OCI-LY7 (cell line): Measurements from ENCODE around the gene FAM117A. TPM values are rescaled to one million over a fixed set of nuclear protein-coding genes. Genes with fewer than 3 reads are reported as not detected.

ENCODE experiments used
- BruUV-seq: library from RNA; stranded (reverse); fragments of 400-500 nt; replicated peaks from 2 replicates; lab custom pipeline; 2021; lab: Mats Ljungman, UMichigan
- CTCF ChIA-PET: fragments of 300-600 bp; sonication (Branson Sonifier 250); formaldehyde crosslinking; loops from one replicate; lab custom pipeline; 2022; ENCODE audit warnings: antibody characterized with exemption; ENCODE audit not compliant: unreplicated experiment; lab: Charles Lee
- POLR2A ChIA-PET: fragments of 300-600 bp; sonication (Branson Sonifier 250); formaldehyde crosslinking; loops from one replicate; lab custom pipeline; 2022; ENCODE audit warnings: antibody characterized with exemption; lab: Charles Lee
- DNase-seq: peaks from one replicate; pipeline ENCODE4 v3.0.0-alpha.2; 2015; ENCODE audit warnings: low spot score
- H2AFZ ChIP-seq: fragments of 200-600 bp; sonication (generic), shearing (Covaris generic); 2 replicates; pipeline ENCODE4 v1.6.1; 2014; ENCODE audit warnings: mild to moderate bottlenecking, antibody characterized with exemption, low read length, moderate library complexity
- H3K27ac ChIP-seq: fragments of 200-600 bp; sonication (generic); 2 replicates; pipeline ENCODE4 v1.5.1; 2014; ENCODE audit warnings: mixed run types, low read depth, mild to moderate bottlenecking, moderate library complexity, low read length, inconsistent platforms; ENCODE audit not compliant: poor library complexity, severe bottlenecking
- H3K36me3 ChIP-seq: fragments of 200-600 bp; sonication (generic); 2 replicates; pipeline ENCODE4 v1.6.1; 2014; ENCODE audit warnings: mild to moderate bottlenecking, antibody characterized with exemption, low read length, moderate library complexity, mixed read lengths; ENCODE audit not compliant: insufficient read depth
- H3K4me1 ChIP-seq: fragments of 200-600 bp; sonication (generic); 2 replicates; pipeline ENCODE4 v1.5.1; 2014; ENCODE audit warnings: mild to moderate bottlenecking, low read length; ENCODE audit not compliant: insufficient read depth, poor library complexity, severe bottlenecking
- H3K4me2 ChIP-seq: fragments of 200-600 bp; sonication (generic); 2 replicates; pipeline ENCODE4 v1.6.1; 2014; ENCODE audit warnings: mild to moderate bottlenecking, low read length
- H3K4me3 ChIP-seq: fragments of 200-600 bp; sonication (generic); 2 replicates; pipeline ENCODE4 v1.5.1; 2014; ENCODE audit warnings: mild to moderate bottlenecking, low read depth, low read length; ENCODE audit not compliant: poor library complexity, severe bottlenecking
- H3K79me2 ChIP-seq: fragments of 200-600 bp; sonication (generic); 2 replicates; pipeline ENCODE4 v1.6.1; 2016; ENCODE audit warnings: low read depth, mild to moderate bottlenecking, low read length, moderate library complexity, mixed read lengths; ENCODE audit not compliant: insufficient read depth
- H3K9me2 ChIP-seq: fragments of 200-600 bp; sonication (generic); 2 replicates; pipeline ENCODE4 v1.6.1; 2016; ENCODE audit warnings: mild to moderate bottlenecking, low read length, mixed read lengths; ENCODE audit not compliant: insufficient read depth
- H3K9me3 ChIP-seq: fragments of 200-600 bp; sonication (generic); 2 replicates; pipeline ENCODE4 v1.6.1; 2014; ENCODE audit warnings: mild to moderate bottlenecking, mixed run types, low read length, mixed read lengths
- H4K20me1 ChIP-seq: fragments of 200-600 bp; sonication (generic); 2 replicates; pipeline ENCODE4 v1.6.1; 2014; ENCODE audit warnings: mild to moderate bottlenecking, antibody characterized with exemption, low read length, moderate library complexity, mixed read lengths; ENCODE audit not compliant: insufficient read depth
- EZH2phosphoT487 ChIP-seq: fragments of 200-600 bp; sonication (generic); IDR thresholded peaks from 2 replicates; pipeline ENCODE4 v1.6.1; 2018; ENCODE audit warnings: low read depth, borderline replicate concordance, mild to moderate bottlenecking, mixed run types, antibody characterized with exemption, low read length, moderate library complexity, mixed read lengths
- intact Hi-C: fragments of 100-400 bp; cut with micrococcal nuclease; formaldehyde crosslinking; loops from one replicate; pipeline ENCODE4 v1.10.0; 2022; ENCODE audit not compliant: unreplicated experiment
- total RNA-seq, 2 experiments: library from RNA; depleted of rRNA in 1 of 2; stranded (reverse); fragments of >200 nt in 1 of 2; shearing (Covaris generic) in 1 of 2; gene quantifications; 2 replicates each; pipeline ENCODE4 v1.2.3, GENCODE V29; 2014 to 2022
- TF ChIP-seq, protein P1 (sequence below): fragments of 200-600 bp; sonication (generic); conservative IDR thresholded peaks from 2 replicates; pipeline ENCODE4 v1.5.1; 2014; ENCODE audit warnings: mild to moderate bottlenecking, antibody characterized with exemption, low read length, moderate library complexity, mixed read lengths

Gene FAM117A
- total RNA-seq, 2 experiments from 2014 or later: 40.4 to 44.3 TPM

DNA sequence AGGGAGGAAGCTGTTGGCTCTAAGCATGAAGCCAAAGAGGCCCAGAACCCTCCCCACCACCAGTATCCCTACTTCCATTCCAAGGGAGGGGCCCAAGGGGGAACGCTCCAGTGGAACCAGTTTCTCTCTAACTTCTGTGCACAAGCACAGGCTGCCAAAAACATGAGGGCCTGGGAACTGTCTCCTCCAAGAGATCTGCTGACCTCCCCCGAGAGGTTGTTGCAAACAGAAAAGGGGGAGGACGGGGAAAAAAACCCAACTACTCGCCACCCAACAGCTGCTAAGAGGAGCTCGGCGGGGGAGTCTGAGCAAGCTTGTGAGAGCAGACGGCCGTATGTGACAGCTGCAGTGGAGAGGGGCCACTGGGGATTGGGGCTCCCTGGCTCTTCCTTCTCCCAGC is 40.5 kb downstream of the FAM117A start:
- intact Hi-C loops: no loop called here
- Histone ChIP-seq H2AFZ (no peak overlapping the region), H3K4me1 (no peaks in the 10 kb centered on the region), H3K9me3 (no peaks in the 10 kb centered on the region), H4K20me1 (no peaks in the 10 kb centered on the region; the same call in 1 of the 2 replicates), H3K9me2 (no peaks in the 10 kb centered on the region), H3K36me3 (peaks cover 97% of the 10 kb centered on the region), H3K4me2 (no peak overlapping the region), H3K4me3 (no peak overlapping the region), H3K27ac (no peak overlapping the region), H3K79me2 (peaks cover 4% of the 10 kb centered on the region; the same call in 1 of the 2 replicates)
- no peak for TF ChIP-seq EZH2phosphoT487
- TF ChIP-seq, protein P1, sequence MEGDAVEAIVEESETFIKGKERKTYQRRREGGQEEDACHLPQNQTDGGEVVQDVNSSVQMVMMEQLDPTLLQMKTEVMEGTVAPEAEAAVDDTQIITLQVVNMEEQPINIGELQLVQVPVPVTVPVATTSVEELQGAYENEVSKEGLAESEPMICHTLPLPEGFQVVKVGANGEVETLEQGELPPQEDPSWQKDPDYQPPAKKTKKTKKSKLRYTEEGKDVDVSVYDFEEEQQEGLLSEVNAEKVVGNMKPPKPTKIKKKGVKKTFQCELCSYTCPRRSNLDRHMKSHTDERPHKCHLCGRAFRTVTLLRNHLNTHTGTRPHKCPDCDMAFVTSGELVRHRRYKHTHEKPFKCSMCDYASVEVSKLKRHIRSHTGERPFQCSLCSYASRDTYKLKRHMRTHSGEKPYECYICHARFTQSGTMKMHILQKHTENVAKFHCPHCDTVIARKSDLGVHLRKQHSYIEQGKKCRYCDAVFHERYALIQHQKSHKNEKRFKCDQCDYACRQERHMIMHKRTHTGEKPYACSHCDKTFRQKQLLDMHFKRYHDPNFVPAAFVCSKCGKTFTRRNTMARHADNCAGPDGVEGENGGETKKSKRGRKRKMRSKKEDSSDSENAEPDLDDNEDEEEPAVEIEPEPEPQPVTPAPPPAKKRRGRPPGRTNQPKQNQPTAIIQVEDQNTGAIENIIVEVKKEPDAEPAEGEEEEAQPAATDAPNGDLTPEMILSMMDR: no peak
- ChIA-PET CTCF (no interaction called here), POLR2A (interaction anchor here (1.0 to 1.6 kb wide), 2 partner anchors 9 to 15 kb away, joined by 3 read pairs; no protein-coding TSS in a partner anchor)
- DNase-seq: no peak
- BruUV-seq: no TSS peak

- ChIA-PET CTCF (no interaction called here), POLR2A (interaction anchor here (0.6 to 1.4 kb wide), 3 partner anchors 9 to 18 kb away, joined by 3 to 6 read pairs (median 6); no protein-coding TSS in a partner anchor)
- H3K4me1 ChIP-seq: no peaks in the 10 kb centered on the region
- no peak overlapping the region for H3K4me2 ChIP-seq
- no peak overlapping the region for H2AFZ ChIP-seq
- no peak overlapping the region for H3K27ac ChIP-seq
- peaks cover 97% of the 10 kb centered on the region for H3K36me3 ChIP-seq
- TF ChIP-seq, protein P1: no peak
- TF ChIP-seq EZH2phosphoT487: no peak
- H3K9me3 ChIP-seq: no peaks in the 10 kb centered on the region
- BruUV-seq: no TSS peak
- no peaks in the 10 kb centered on the region for H3K9me2 ChIP-seq
- DNase-seq: no peak
- peaks cover 4% of the 10 kb centered on the region; the same call in 1 of the 2 replicates for H3K79me2 ChIP-seq
- no peaks in the 10 kb centered on the region; the same call in 1 of the 2 replicates for H4K20me1 ChIP-seq
- H3K4me3 ChIP-seq: no peak overlapping the region
- intact Hi-C loops: no loop called here
These were observed 41.9 kb downstream of the FAM117A start for GRCh38 chr17:49722066-49722465.

- POLR2A ChIA-PET: no interaction called here
- peaks cover 96% of the 10 kb centered on the region for H3K36me3 ChIP-seq
These were observed 46.5 kb downstream of the FAM117A start for GRCh38 chr17:49717371-49717861.

More at GRCh38 chr17:49717371-49717861, 46.5 kb downstream of the FAM117A start:
- no TSS peak for BruUV-seq
- Histone ChIP-seq H3K9me2 (no peaks in the 10 kb centered on the region), H3K27ac (no peak overlapping the region), H2AFZ (no peak overlapping the region), H3K4me2 (no peak overlapping the region), H3K4me3 (no peak overlapping the region), H3K79me2 (no peaks in the 10 kb centered on the region), H4K20me1 (no peaks in the 10 kb centered on the region; the same call in 1 of the 2 replicates), H3K4me1 (no peaks in the 10 kb centered on the region), H3K9me3 (no peaks in the 10 kb centered on the region)
- no peak for DNase-seq
- CTCF ChIA-PET: no interaction called here
- TF ChIP-seq, protein P1: no peak
- TF ChIP-seq EZH2phosphoT487: no peak
- intact Hi-C loops: no loop called here
